GM23248 (cell line): Measurements from ENCODE around the gene LCNL1. TPM values are rescaled to one million over a fixed set of nuclear protein-coding genes. Genes with fewer than 3 reads are reported as not detected.
"Not testable (repeated sequence)": the region's sequence is repeated elsewhere in the genome, so short reads cannot be mapped to it uniquely, and the experiment has no call there.

Source experiments
- DNase-seq: peaks from one replicate; pipeline ENCODE4 v3.0.0-alpha.2; 2015
- H2AFZ ChIP-seq: fragments of 200-600 bp; sonication (generic); 2 replicates; pipeline ENCODE4 v1.6.1; 2016; ENCODE audit warnings: antibody characterized with exemption
- H3F3A ChIP-seq: fragments of 200-600 bp; sonication (generic); 2 replicates; pipeline ENCODE4 v1.6.1; 2016; ENCODE audit warnings: mild to moderate bottlenecking, antibody characterized with exemption, mixed run types; ENCODE audit not compliant: insufficient read depth
- H3K27ac ChIP-seq: fragments of 200-600 bp; sonication (generic); 2 replicates; pipeline ENCODE4 v1.5.1; 2016; ENCODE audit warnings: mild to moderate bottlenecking
- H3K27me3 ChIP-seq: fragments of 200-600 bp; sonication (generic); replicated peaks from 2 replicates; pipeline ENCODE4 v1.6.1; 2016; ENCODE audit warnings: mild to moderate bottlenecking; ENCODE audit not compliant: insufficient read depth
- H3K36me3 ChIP-seq: fragments of 200-600 bp; sonication (generic); 2 replicates; pipeline ENCODE4 v1.6.1; 2016; ENCODE audit warnings: low read depth, mild to moderate bottlenecking
- H3K4me1 ChIP-seq: fragments of 200-600 bp; sonication (generic); 2 replicates; pipeline ENCODE4 v1.6.1; 2016; ENCODE audit warnings: mild to moderate bottlenecking; ENCODE audit not compliant: insufficient read depth
- H3K4me2 ChIP-seq: fragments of 200-600 bp; sonication (generic); one replicate; pipeline ENCODE4 v1.6.1; 2016; ENCODE audit warnings: mild to moderate bottlenecking; ENCODE audit not compliant: unreplicated experiment
- H3K4me3 ChIP-seq: fragments of 200-600 bp; sonication (generic); 2 replicates; pipeline ENCODE4 v1.5.1; 2016; ENCODE audit warnings: mild to moderate bottlenecking
- H3K79me2 ChIP-seq: fragments of 200-600 bp; sonication (generic); 2 replicates; pipeline ENCODE4 v1.6.1; 2016; ENCODE audit warnings: mild to moderate bottlenecking; ENCODE audit not compliant: insufficient read depth
- H3K9ac ChIP-seq: fragments of 200-600 bp; sonication (generic); 2 replicates; pipeline ENCODE4 v1.6.1; 2016; ENCODE audit warnings: mild to moderate bottlenecking
- H3K9me2 ChIP-seq: fragments of 200-600 bp; sonication (generic); 2 replicates; pipeline ENCODE4 v1.6.1; 2016; ENCODE audit warnings: mixed run types, mild to moderate bottlenecking, moderate library complexity; ENCODE audit not compliant: insufficient read depth
- H3K9me3 ChIP-seq: fragments of 200-600 bp; sonication (generic); one replicate; pipeline ENCODE4 v1.6.1; 2017; ENCODE audit warnings: low read depth
- H4K20me1 ChIP-seq: fragments of 200-600 bp; sonication (generic); 2 replicates; pipeline ENCODE4 v1.6.0; 2016; ENCODE audit not compliant: insufficient read depth
- EZH2 ChIP-seq: fragments of 200-600 bp; sonication (generic); IDR thresholded peaks from 2 replicates; pipeline ENCODE4 v1.6.1; 2018; ENCODE audit warnings: antibody characterized with exemption, mild to moderate bottlenecking; ENCODE audit not compliant: insufficient read depth, poor library complexity, severe bottlenecking
- EZH2phosphoT487 ChIP-seq: fragments of 200-600 bp; sonication (generic); IDR thresholded peaks from 2 replicates; pipeline ENCODE4 v1.6.1; 2018; ENCODE audit warnings: antibody characterized with exemption, moderate library complexity, mild to moderate bottlenecking, low read depth; ENCODE audit not compliant: insufficient read depth
- WGBS, 2 experiments: methylation state at CpG; one replicate each; pipeline ENCODE4 v1.1.6; 2015 to 2017; ENCODE audit warnings: low lambda C conversion rate in 2 of 2, low coverage in 1 of 2; ENCODE audit errors: missing lambda C conversion rate in 2 of 2; 5-methylcytosine and 5-hydroxymethylcytosine counted together
- in situ Hi-C: fragments of 300-500 bp; cut with MboI; formaldehyde crosslinking; loops from 2 replicates; pipeline ENCODE4 v1.15.0; 2020
- polyA plus RNA-seq: library from polyadenylated mRNA; unstranded; fragments of >200 nt; fragmentation: Nextera tagmentation; extraction: Ambion mirVana; gene quantifications from 2 replicates; pipeline ENCODE4 v1.2.1, GENCODE V29; 2016
- total RNA-seq: library from RNA; depleted of rRNA; stranded (reverse); fragments of >200 nt; shearing (Covaris generic); gene quantifications from 2 replicates; pipeline ENCODE4 v1.2.3, GENCODE V29; 2014

Gene LCNL1
- total and polyA plus RNA-seq, 2 experiments from 2014 or later = not detected

DNA sequence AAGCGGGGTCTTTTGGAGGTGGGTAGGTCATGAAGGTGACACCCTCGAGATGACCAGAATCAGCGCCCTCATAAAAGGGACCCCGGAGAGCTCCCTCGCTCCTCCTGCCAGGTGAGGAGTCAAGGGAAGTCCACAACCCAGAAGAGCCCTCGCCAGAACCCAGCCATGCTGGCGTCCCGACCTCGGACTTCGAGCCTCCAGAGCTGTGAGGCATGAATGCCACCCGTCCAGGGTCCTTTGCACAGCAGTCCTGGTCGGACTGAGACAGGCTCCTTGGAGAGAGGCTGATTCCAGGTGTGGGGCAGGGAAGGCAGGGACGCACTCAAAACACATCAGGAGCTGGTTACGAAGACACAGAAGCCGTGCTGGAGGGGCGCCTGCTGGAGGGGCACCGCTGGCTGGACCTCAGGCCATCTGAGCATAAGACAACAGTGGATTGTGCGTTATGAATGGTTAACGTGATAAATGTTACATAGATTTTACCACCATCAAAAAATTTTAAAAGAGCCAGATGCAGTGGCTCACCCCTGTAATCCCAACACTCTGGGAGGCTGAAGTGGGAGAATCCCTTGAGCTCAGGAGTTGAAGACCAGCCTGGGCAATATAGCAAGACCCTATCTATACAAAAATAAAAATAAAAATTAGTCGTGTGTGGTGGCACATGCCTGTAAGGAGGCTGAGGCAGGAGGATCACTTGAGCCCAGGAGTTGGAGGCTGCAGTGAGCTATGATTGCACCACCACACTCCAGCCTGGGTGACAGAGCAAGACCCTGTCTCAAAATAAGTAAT is 19.3 kb downstream of the LCNL1 start:
- Histone ChIP-seq H2AFZ (no peak overlapping the region), H3K79me2 (no peaks in the 10 kb centered on the region), H3K4me2 (no peak overlapping the region), H3K4me3 (no peak overlapping the region), H3K27me3 (no peaks in the 10 kb centered on the region), H3K9me2 (no peaks in the 10 kb centered on the region), H3K36me3 (no peaks in the 10 kb centered on the region), H3K4me1 (peaks cover 11% of the 10 kb centered on the region), H3K27ac (no peak overlapping the region), H3F3A (peaks cover 10% of the 10 kb centered on the region; the same call in 1 of the 2 replicates), H3K9me3 (no peaks in the 10 kb centered on the region), H3K9ac (no peak overlapping the region), H4K20me1 (no peaks in the 10 kb centered on the region)
- in situ Hi-C loops = no loop called here
- TF ChIP-seq EZH2phosphoT487 (no peak), EZH2 (no peak)
- no peak for DNase-seq
- 64 to 66% methylated on average over 20 of the region's 20 CpGs for WGBS, 2 experiments

GRCh38 chr9:137002646-137003041 is 19.9 kb downstream of the LCNL1 start:
- Histone ChIP-seq H3K27ac (no peak overlapping the region), H3K9me3 (no peaks in the 10 kb centered on the region), H3K36me3 (no peaks in the 10 kb centered on the region), H3K4me1 (peaks cover 11% of the 10 kb centered on the region), H3K9me2 (no peaks in the 10 kb centered on the region), H3K4me3 (no peak overlapping the region), H3K9ac (no peak overlapping the region), H3K79me2 (no peaks in the 10 kb centered on the region), H3K27me3 (no peaks in the 10 kb centered on the region), H3F3A (peaks cover 10% of the 10 kb centered on the region; the same call in 1 of the 2 replicates), H2AFZ (no peak overlapping the region), H4K20me1 (no peaks in the 10 kb centered on the region), H3K4me2 (no peak overlapping the region)
- no peak for TF ChIP-seq EZH2phosphoT487
- TF ChIP-seq EZH2 = no peak
- in situ Hi-C loops = no loop called here
- 82 to 86% methylated on average over 10 of the region's 10 CpGs for WGBS, 2 experiments
- DNase-seq = no peak

- H3K9ac ChIP-seq, H3K4me2 ChIP-seq, H3K27me3 ChIP-seq, H3K79me2 ChIP-seq, in situ Hi-C loops, H3K27ac ChIP-seq, H4K20me1 ChIP-seq, H2AFZ ChIP-seq, H3K4me3 ChIP-seq, H3K9me2 ChIP-seq, H3F3A ChIP-seq, H3K9me3 ChIP-seq, DNase-seq, H3K36me3 ChIP-seq: not testable (repeated sequence)
- 33 to 36% methylated on average over 17 of the region's 17 CpGs for WGBS, 2 experiments
- peaks cover 11% of the 10 kb centered on the region for H3K4me1 ChIP-seq
Measured at GRCh38 chr9:137004285-137004684, 21.5 kb downstream of the LCNL1 start.

- Histone ChIP-seq H3K4me2 (no peak overlapping the region), H3K9me3 (no peaks in the 10 kb centered on the region), H3K36me3 (no peaks in the 10 kb centered on the region), H3K27ac (no peak overlapping the region), H3K9me2 (no peaks in the 10 kb centered on the region), H3K4me3 (no peak overlapping the region), H3K27me3 (no peaks in the 10 kb centered on the region), H2AFZ (no peak overlapping the region), H3K79me2 (no peaks in the 10 kb centered on the region), H3K9ac (no peak overlapping the region), H3K4me1 (no peaks in the 10 kb centered on the region), H4K20me1 (no peaks in the 10 kb centered on the region), H3F3A (no peaks in the 10 kb centered on the region)
- DNase-seq = no peak
- 82 to 83% methylated on average over 21 to 24 of the region's 24 CpGs for WGBS, 2 experiments
- TF ChIP-seq EZH2 (no peak), EZH2phosphoT487 (no peak)
- in situ Hi-C loops = no loop called here
Measured at GRCh38 chr9:137006116-137007003, 23.6 kb downstream of the LCNL1 start.
